ENCODE results near the gene MUC13. TPM values are rescaled to one million over a fixed set of nuclear protein-coding genes. Genes with fewer than 3 reads are reported as not detected.

Gene MUC13
- total RNA-seq, 1 experiment from 2014 or later = 0.22 TPM

DNA sequence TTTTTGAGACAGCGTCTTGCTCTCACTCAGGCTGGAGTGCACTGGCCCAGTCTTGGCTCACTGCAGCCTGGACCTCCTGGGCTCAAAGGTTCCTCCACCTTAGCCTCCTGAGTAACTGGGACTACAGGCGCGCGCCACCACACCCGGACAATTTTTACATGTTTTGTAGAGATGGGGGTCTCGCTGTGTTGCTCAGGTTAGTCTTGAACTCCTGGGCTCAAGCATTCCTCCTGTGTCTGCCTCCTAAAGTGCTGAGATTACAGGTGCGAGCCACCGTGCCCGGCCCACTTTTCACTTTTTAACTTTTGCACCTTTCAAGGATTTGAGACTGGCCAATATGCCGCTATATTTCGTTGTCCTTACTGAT, 46.6 kb downstream of the MUC13 start (continued):
- TF ChIP-seq IRF2 (CRISPR knock-in tag; IDR thresholded peaks at IDR 0.05; ENCODE audit: borderline replicate concordance, low read depth) (no peak), TEAD4 (CRISPR knock-in tag; IDR thresholded peaks at IDR 0.05) (no peak), RORB (CRISPR knock-in tag; IDR thresholded peaks at IDR 0.05) (no peak)

DNA sequence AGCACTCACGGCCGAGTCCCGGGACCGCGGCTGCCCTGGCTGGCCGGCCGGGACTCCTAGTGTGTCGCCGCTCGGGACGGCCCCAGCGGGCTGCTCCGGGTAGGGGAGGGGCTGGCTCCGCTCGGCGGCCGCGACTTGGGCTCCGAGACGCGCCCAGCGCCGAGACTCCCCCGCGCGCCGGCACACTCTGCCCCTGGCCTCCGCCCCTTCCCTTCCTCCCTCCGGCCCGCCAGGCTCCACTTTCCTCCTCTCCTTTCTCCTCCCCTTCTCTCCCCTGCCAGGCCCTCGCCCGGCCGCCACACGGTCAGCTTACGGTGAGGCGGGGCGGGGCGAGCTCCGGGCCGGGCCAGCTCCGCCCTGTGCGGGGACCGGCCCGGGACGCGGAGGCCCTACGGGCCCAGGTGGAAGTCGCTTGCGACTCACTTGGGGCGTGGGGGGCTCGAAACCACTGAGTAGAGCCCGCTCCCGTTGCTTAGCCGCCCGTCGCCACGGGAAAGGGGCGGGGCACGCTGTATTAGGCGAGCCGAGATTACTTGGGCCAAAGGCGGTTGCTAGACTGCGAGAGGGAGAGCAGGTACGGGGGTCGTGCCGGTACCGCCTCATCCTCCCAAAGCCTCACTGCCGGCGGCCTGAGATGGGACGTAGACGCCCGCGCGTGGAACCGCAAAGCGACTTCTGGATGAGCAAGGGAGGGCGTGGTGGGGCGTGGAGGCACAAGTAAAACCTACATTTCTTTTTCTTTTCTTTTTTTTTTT, 47.2 kb downstream of the MUC13 start, which contains the start of gene ITGB5:
TSS of gene ITGB5 (minus strand) at position 189 of the 755 bp plus-strand sequence. CDS start 365 bp downstream, outside the sequence.
- POLR2A ChIA-PET = no interaction called here
- ATAC-seq (peak; percentile 49), DNase-seq (ENCODE audit: low spot score) (peak; percentile 84)
- peaks cover 7% of the 10 kb centered on the region; the same call in 1 of the 2 replicates for H3K36me3 Mint-ChIP-seq
- H3K27ac Mint-ChIP-seq = peak within 1 kb of the TSS; percentile 96
- H3K4me3 Mint-ChIP-seq = peak within 1 kb of the TSS; percentile 88
- peaks cover 72% of the 10 kb centered on the region for H3K4me1 Mint-ChIP-seq
- no peaks in the 10 kb centered on the region for H3K9me3 Mint-ChIP-seq
- CTCF ChIA-PET = interaction anchor here (1.0 to 1.8 kb wide), 2 partner anchors 14 to 60 kb away, joined by 3 to 8 read pairs; no protein-coding TSS in a partner anchor
- no peaks in the 10 kb centered on the region for H3K27me3 Mint-ChIP-seq (ENCODE audit: low read depth)
- TF ChIP-seq ZNF317 (CRISPR knock-in tag; IDR thresholded peaks at IDR 0.05; ENCODE audit: borderline replicate concordance, low read depth) (no peak), TP53 (CRISPR knock-in tag; IDR thresholded peaks at IDR 0.05) (no peak), ETV6 (CRISPR knock-in tag; IDR thresholded peaks at IDR 0.05) (peak; percentile 87; the same call in 1 of the 2 replicates), ZNF416 (CRISPR knock-in tag; IDR thresholded peaks at IDR 0.05) (peak; percentile 94), ZNF219 (CRISPR knock-in tag; IDR thresholded peaks at IDR 0.05; ENCODE audit: borderline replicate concordance) (no peak), RELA (CRISPR knock-in tag; IDR thresholded peaks at IDR 0.05; ENCODE audit: borderline replicate concordance) (0 out of 2 replicates have a peak, but pooled peaks have one; percentile 42), ELF4 (CRISPR knock-in tag; IDR thresholded peaks at IDR 0.05; ENCODE audit: low read depth) (0 out of 2 replicates have a peak, but pooled peaks have one; percentile 38), NFATC4 (CRISPR knock-in tag; IDR thresholded peaks at IDR 0.05) (peak; percentile 71; the same call in 1 of the 2 replicates), ZNF671 (CRISPR knock-in tag; IDR thresholded peaks at IDR 0.05) (peak; percentile 92), MYBL2 (CRISPR knock-in tag; IDR thresholded peaks at IDR 0.05) (0 out of 2 replicates have a peak, but pooled peaks have one; percentile 76), CREB1 (CRISPR knock-in tag; IDR thresholded peaks at IDR 0.05) (no peak), ZNF263 (CRISPR knock-in tag; IDR thresholded peaks at IDR 0.05; ENCODE audit: low read depth) (no peak), IRF2 (CRISPR knock-in tag; IDR thresholded peaks at IDR 0.05; ENCODE audit: borderline replicate concordance, low read depth) (no peak), SP1 (CRISPR knock-in tag; conservative IDR thresholded peaks at IDR 0.05) (peak; percentile 34; the same call in 1 of the 2 replicates), ZNF232 (CRISPR knock-in tag; IDR thresholded peaks at IDR 0.05) (no peak), FOXJ3 (CRISPR knock-in tag; IDR thresholded peaks at IDR 0.05; ENCODE audit: borderline replicate concordance) (no peak), JAZF1 (CRISPR knock-in tag; IDR thresholded peaks at IDR 0.05) (no peak), TEAD4 (CRISPR knock-in tag; IDR thresholded peaks at IDR 0.05) (0 out of 2 replicates have a peak, but pooled peaks have one; percentile 21)
- TF ChIP-seq, protein P1, sequence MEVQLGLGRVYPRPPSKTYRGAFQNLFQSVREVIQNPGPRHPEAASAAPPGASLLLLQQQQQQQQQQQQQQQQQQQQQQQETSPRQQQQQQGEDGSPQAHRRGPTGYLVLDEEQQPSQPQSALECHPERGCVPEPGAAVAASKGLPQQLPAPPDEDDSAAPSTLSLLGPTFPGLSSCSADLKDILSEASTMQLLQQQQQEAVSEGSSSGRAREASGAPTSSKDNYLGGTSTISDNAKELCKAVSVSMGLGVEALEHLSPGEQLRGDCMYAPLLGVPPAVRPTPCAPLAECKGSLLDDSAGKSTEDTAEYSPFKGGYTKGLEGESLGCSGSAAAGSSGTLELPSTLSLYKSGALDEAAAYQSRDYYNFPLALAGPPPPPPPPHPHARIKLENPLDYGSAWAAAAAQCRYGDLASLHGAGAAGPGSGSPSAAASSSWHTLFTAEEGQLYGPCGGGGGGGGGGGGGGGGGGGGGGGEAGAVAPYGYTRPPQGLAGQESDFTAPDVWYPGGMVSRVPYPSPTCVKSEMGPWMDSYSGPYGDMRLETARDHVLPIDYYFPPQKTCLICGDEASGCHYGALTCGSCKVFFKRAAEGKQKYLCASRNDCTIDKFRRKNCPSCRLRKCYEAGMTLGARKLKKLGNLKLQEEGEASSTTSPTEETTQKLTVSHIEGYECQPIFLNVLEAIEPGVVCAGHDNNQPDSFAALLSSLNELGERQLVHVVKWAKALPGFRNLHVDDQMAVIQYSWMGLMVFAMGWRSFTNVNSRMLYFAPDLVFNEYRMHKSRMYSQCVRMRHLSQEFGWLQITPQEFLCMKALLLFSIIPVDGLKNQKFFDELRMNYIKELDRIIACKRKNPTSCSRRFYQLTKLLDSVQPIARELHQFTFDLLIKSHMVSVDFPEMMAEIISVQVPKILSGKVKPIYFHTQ (CRISPR knock-in tag; IDR thresholded peaks at IDR 0.05) = 0 out of 2 replicates have a peak, but pooled peaks have one; percentile 53
- TF ChIP-seq, protein P2, sequence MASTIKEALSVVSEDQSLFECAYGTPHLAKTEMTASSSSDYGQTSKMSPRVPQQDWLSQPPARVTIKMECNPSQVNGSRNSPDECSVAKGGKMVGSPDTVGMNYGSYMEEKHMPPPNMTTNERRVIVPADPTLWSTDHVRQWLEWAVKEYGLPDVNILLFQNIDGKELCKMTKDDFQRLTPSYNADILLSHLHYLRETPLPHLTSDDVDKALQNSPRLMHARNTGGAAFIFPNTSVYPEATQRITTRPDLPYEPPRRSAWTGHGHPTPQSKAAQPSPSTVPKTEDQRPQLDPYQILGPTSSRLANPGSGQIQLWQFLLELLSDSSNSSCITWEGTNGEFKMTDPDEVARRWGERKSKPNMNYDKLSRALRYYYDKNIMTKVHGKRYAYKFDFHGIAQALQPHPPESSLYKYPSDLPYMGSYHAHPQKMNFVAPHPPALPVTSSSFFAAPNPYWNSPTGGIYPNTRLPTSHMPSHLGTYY (CRISPR knock-in tag; IDR thresholded peaks at IDR 0.05) = 0 out of 2 replicates have a peak, but pooled peaks have one; percentile 24
- TF ChIP-seq, protein P3, sequence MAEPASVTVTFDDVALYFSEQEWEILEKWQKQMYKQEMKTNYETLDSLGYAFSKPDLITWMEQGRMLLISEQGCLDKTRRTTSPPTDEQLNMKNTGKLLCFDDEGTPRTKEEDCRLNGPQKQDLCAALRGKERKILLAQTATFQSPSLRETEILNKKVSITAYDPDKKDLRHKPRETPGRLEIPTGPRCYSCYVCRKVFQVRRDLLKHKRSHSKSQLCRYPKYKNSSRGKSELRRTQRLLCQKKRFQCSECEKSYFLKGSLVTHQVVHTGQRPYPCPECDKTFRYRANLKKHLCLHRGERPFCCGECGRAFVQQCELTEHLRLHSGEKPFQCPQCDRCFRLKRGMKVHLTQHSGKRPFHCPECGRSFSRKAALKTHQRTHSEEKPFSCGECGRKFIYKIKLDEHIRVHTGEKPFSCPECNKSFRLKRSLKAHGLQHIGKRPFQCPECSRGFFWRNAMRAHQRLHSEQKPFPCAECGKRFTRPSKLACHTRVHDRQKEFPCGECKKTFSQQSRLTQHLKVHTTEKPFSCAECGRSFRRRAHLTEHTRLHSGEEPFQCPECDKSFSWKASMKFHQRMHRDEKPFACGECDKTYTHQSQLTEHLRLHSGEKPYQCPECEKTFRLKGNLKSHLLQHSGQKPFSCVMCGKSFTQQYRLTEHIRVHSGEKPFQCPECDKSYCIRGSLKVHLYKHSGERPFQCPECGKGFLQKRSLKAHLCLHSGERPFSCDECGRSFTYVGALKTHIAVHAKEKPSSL (CRISPR knock-in tag; conservative IDR thresholded peaks at IDR 0.05) = no peak
- TF ChIP-seq, protein P4, sequence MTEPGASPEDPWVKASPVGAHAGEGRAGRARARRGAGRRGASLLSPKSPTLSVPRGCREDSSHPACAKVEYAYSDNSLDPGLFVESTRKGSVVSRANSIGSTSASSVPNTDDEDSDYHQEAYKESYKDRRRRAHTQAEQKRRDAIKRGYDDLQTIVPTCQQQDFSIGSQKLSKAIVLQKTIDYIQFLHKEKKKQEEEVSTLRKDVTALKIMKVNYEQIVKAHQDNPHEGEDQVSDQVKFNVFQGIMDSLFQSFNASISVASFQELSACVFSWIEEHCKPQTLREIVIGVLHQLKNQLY (CRISPR knock-in tag; IDR thresholded peaks at IDR 0.05) = no peak
- TF ChIP-seq, protein P5, sequence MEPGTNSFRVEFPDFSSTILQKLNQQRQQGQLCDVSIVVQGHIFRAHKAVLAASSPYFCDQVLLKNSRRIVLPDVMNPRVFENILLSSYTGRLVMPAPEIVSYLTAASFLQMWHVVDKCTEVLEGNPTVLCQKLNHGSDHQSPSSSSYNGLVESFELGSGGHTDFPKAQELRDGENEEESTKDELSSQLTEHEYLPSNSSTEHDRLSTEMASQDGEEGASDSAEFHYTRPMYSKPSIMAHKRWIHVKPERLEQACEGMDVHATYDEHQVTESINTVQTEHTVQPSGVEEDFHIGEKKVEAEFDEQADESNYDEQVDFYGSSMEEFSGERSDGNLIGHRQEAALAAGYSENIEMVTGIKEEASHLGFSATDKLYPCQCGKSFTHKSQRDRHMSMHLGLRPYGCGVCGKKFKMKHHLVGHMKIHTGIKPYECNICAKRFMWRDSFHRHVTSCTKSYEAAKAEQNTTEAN (CRISPR knock-in tag; IDR thresholded peaks at IDR 0.05) = 0 out of 2 replicates have a peak, but pooled peaks have one; percentile 54
- TF ChIP-seq, protein P6, sequence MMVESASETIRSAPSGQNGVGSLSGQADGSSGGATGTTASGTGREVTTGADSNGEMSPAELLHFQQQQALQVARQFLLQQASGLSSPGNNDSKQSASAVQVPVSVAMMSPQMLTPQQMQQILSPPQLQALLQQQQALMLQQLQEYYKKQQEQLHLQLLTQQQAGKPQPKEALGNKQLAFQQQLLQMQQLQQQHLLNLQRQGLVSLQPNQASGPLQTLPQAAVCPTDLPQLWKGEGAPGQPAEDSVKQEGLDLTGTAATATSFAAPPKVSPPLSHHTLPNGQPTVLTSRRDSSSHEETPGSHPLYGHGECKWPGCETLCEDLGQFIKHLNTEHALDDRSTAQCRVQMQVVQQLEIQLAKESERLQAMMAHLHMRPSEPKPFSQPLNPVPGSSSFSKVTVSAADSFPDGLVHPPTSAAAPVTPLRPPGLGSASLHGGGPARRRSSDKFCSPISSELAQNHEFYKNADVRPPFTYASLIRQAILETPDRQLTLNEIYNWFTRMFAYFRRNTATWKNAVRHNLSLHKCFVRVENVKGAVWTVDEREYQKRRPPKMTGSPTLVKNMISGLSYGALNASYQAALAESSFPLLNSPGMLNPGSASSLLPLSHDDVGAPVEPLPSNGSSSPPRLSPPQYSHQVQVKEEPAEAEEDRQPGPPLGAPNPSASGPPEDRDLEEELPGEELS (CRISPR knock-in tag; IDR thresholded peaks at IDR 0.05) = peak; percentile 71; the same call in 1 of the 2 replicates

All from WTC11 (cell line).